DND-41 (cell line): ENCODE data around the gene SMARCA2.
A peak's percentile ranks its signal among the peaks of the same experiment; 100 is the strongest.

Experiments
- ATAC-seq: fragments of 200-7000 bp; cut with Tn5 transposase; 3 replicates; pipeline ENCODE4 v1.9.1; 2021; ENCODE audit warnings: low read depth; ENCODE audit not compliant: insufficient read depth
- DNase-seq: peaks from one replicate; pipeline ENCODE4 v3.0.0-alpha.2; 2020
- H2AFZ ChIP-seq: 2 replicates; pipeline ENCODE4 v1.6.0; 2012; ENCODE audit warnings: low read depth, low read length
- H3K27ac ChIP-seq: 2 replicates; pipeline ENCODE4 v1.5.1; 2012; ENCODE audit warnings: low read length, inconsistent platforms
- H3K27me3 ChIP-seq: fragments of 200-600 bp; sonication (generic); 2 replicates; pipeline ENCODE4 v1.6.0; 2012; ENCODE audit warnings: low read length, mild to moderate bottlenecking, inconsistent platforms; ENCODE audit not compliant: insufficient read depth, poor library complexity
- H3K36me3 ChIP-seq: 2 replicates; pipeline ENCODE4 v1.5.1; 2012; ENCODE audit warnings: low read length, inconsistent platforms; ENCODE audit not compliant: insufficient read depth
- H3K4me1 ChIP-seq: 2 replicates; pipeline ENCODE4 v1.5.1; 2012; ENCODE audit warnings: mild to moderate bottlenecking, low read length; ENCODE audit not compliant: insufficient read depth
- H3K4me2 ChIP-seq: 2 replicates; pipeline ENCODE4 v1.6.0; 2012; ENCODE audit warnings: mild to moderate bottlenecking, moderate library complexity, low read length, inconsistent platforms; ENCODE audit not compliant: insufficient read depth
- H3K4me3 ChIP-seq, 2 experiments: fragments of 200-600 bp in 1 of 2; shearing (Covaris generic) in 1 of 2; 2 replicates each; pipeline ENCODE4 v1.5.1; 2012 to 2016; ENCODE audit warnings: inconsistent platforms in 2 of 2, low read length in 2 of 2, mild to moderate bottlenecking in 2 of 2, low read depth in 1 of 2, moderate library complexity in 1 of 2
- H3K79me2 ChIP-seq: 2 replicates; pipeline ENCODE4 v1.6.0; 2012; ENCODE audit warnings: low read length, inconsistent platforms; ENCODE audit not compliant: insufficient read depth
- H3K9ac ChIP-seq: 2 replicates; pipeline ENCODE4 v1.6.0; 2012; ENCODE audit warnings: low read depth, mild to moderate bottlenecking, inconsistent platforms, low read length, moderate library complexity
- H3K9me3 ChIP-seq: 2 replicates; pipeline ENCODE4 v1.5.1; 2012; ENCODE audit warnings: low read length, moderate library complexity, mild to moderate bottlenecking, inconsistent platforms; ENCODE audit not compliant: insufficient read depth, severe bottlenecking
- H4K20me1 ChIP-seq: 2 replicates; pipeline ENCODE4 v1.6.0; 2012; ENCODE audit warnings: low read length; ENCODE audit not compliant: insufficient read depth
- CTCF ChIP-seq: IDR thresholded peaks from 2 replicates; pipeline ENCODE4 v1.5.1; 2012; ENCODE audit warnings: borderline replicate concordance, low read length, moderate library complexity, mild to moderate bottlenecking; ENCODE audit not compliant: poor library complexity, severe bottlenecking; ENCODE audit errors: extremely low read depth
- EZH2 ChIP-seq: IDR thresholded peaks from 3 replicates; pipeline ENCODE4 v1.6.1; 2012; ENCODE audit warnings: borderline replicate concordance, low read depth, mild to moderate bottlenecking, moderate library complexity, low read length, inconsistent platforms; ENCODE audit not compliant: severe bottlenecking

The SMARCA2 gene

GRCh38 chr9:2022560-2022959 is 7.4 kb downstream of the SMARCA2 start:
- H3K9ac ChIP-seq, result no peak overlapping the region
- H3K27ac ChIP-seq, result peak overlapping the region; percentile 43
- DNase-seq (no peak), ATAC-seq (peak; percentile 37; the same call in 2 of the 3 replicates)
- TF ChIP-seq CTCF (no peak), EZH2 (no peak)
- no peak overlapping the region for H3K4me2 ChIP-seq
- no peak overlapping the region for H3K4me3 ChIP-seq
- no peak overlapping the region for H2AFZ ChIP-seq
- peaks cover 93% of the 10 kb centered on the region for H3K79me2 ChIP-seq
- peaks cover 69% of the 10 kb centered on the region for H4K20me1 ChIP-seq
- H3K27me3 ChIP-seq, result no peaks in the 10 kb centered on the region
- no peaks in the 10 kb centered on the region for H3K36me3 ChIP-seq
- H3K4me1 ChIP-seq, result peaks cover 69% of the 10 kb centered on the region
- H3K9me3 ChIP-seq, result no peaks in the 10 kb centered on the region

- no peaks in the 10 kb centered on the region for H3K27me3 ChIP-seq
- peak overlapping the region; percentile 7; the same call in 1 of the 2 replicates for H3K27ac ChIP-seq
- ATAC-seq (no peak), DNase-seq (no peak)
- H3K4me3 ChIP-seq, result no peak overlapping the region
- no peak for TF ChIP-seq EZH2
- TF ChIP-seq CTCF, result no peak
- no peak overlapping the region for H3K9ac ChIP-seq
- peaks cover 93% of the 10 kb centered on the region for H3K79me2 ChIP-seq
- peaks cover 69% of the 10 kb centered on the region for H3K4me1 ChIP-seq
- H3K4me2 ChIP-seq, result no peak overlapping the region
- no peak overlapping the region for H2AFZ ChIP-seq
- H4K20me1 ChIP-seq, result peaks cover 72% of the 10 kb centered on the region
- no peaks in the 10 kb centered on the region for H3K9me3 ChIP-seq
- H3K36me3 ChIP-seq, result no peaks in the 10 kb centered on the region
Observed at GRCh38 chr9:2023042-2023441, 7.9 kb downstream of the SMARCA2 start.

GRCh38 chr9:2023532-2023931 is 8.4 kb downstream of the SMARCA2 start:
- H3K4me3 ChIP-seq, result no peak overlapping the region
- H3K9ac ChIP-seq, result no peak overlapping the region
- ATAC-seq (no peak), DNase-seq (no peak)
- TF ChIP-seq EZH2 (no peak), CTCF (no peak)
- peaks cover 64% of the 10 kb centered on the region for H3K4me1 ChIP-seq
- H3K79me2 ChIP-seq, result peaks cover 93% of the 10 kb centered on the region
- no peaks in the 10 kb centered on the region for H3K9me3 ChIP-seq
- peaks cover 70% of the 10 kb centered on the region for H4K20me1 ChIP-seq
- H3K27ac ChIP-seq, result no peak overlapping the region
- no peaks in the 10 kb centered on the region for H3K27me3 ChIP-seq
- H3K36me3 ChIP-seq, result no peaks in the 10 kb centered on the region
- H3K4me2 ChIP-seq, result no peak overlapping the region
- H2AFZ ChIP-seq, result no peak overlapping the region
